Activated CD8-positive, alpha-beta memory T cell treated with anti-CD3 and anti-CD28 coated beads for 36 hours (primary cell): ENCODE results near the gene ELF2. TPM values are rescaled to one million over a fixed set of nuclear protein-coding genes. Genes with fewer than 3 reads are reported as not detected.
"Not testable (repeated sequence)": the region's sequence is repeated elsewhere in the genome, so short reads cannot be mapped to it uniquely, and the experiment has no call there.

Experiments
- CTCF ChIA-PET: fragments of 350-600 bp; sonication (Branson Sonifier 250); formaldehyde crosslinking; loops from one replicate; lab custom pipeline; 2021; ENCODE audit warnings: antibody characterized with exemption; lab: Charles Lee
- POLR2A ChIA-PET: fragments of 350-600 bp; sonication (Branson Sonifier 250); formaldehyde crosslinking; loops from one replicate; lab custom pipeline; 2021; ENCODE audit warnings: antibody characterized with exemption; lab: Charles Lee
- total RNA-seq, 2 experiments: library from RNA; stranded (reverse); gene quantifications; one replicate each; pipeline ENCODE4 v1.2.3, GENCODE V29; 2021

The ELF2 gene
- total RNA-seq, 2 experiments from 2014 or later = 22.8 to 23.9 TPM

DNA sequence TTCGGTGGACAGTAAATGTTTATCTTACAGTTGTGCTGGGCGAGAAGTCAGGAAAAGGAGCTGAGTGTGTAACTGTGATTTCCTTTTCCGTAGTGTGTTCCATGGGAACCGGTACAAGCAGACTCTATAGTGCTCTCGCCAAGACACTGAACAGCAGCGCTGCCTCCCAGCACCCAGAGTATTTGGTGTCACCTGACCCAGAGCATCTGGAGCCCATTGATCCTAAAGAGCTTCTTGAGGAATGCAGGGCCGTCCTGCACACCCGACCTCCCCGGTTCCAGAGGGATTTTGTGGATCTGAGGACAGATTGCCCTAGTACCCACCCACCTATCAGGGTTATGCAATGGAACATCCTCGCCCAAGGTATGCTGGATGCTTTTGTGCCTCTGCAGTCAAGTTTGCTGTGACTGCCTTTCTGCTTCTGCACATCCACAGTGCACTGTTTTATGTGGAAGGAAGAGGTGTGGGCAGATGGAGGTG lies 134.0 kb downstream of the ELF2 start:
- POLR2A ChIA-PET = no interaction called here
- CTCF ChIA-PET = interaction anchor here (1.5 to 5.4 kb wide), 2 partner anchors 11 to 14 kb away, joined by 4 to 28 read pairs; no protein-coding TSS in a partner anchor

DNA sequence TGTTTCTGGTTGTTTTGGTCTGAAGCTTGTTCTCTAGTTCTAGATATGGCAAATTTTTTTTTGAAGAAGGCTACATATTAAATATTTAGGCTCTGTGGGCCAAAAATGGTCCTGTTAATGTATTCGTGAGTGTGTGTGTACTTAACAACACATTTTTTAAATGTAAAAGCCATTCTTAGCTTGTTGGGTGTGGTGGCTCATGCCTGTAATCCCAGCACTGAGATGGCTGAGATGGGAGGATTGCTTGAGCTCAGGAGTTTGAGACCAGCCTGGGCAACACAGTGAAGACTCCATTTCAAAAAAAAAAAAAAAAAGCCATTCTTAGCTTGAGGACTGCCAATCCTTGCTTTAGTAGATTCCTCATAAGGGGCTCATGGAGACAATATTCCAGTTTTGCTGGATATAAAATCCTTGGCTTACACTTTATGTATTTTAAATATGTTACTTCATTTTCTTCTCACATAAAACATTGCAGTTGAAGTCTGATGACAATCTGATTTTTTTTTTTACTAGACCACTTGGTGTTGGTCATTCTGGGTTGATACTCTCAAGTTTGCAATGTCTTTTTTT lies 138.1 kb downstream of the ELF2 start:
- POLR2A ChIA-PET = interaction anchor here (0.7 kb wide), 1 partner anchor 496 kb away, joined by 4 read pairs; no protein-coding TSS in a partner anchor
- CTCF ChIA-PET = interaction anchor here (1.5 kb wide), 1 partner anchor 18 kb away, joined by 4 read pairs; no protein-coding TSS in a partner anchor

DNA sequence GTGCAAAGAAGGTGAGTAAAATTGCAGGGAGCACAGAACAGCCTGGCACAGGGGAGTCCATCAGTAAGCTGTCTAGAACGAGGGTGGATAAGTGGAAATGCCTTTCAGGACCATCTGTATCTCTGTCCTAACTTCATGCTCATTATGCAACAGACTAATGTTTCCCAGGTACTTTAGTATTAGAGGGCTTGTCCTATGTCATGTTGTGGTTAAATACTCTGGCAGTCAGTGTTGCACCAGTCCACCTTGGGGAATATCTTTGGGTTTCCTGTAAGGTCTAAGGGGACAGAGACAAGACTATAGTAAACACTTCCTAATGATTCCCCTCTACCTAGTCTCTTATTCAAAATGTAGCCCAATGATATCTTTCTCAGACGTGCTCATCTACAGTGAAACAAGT lies 140.1 kb downstream of the ELF2 start:
- CTCF ChIA-PET = no interaction called here
- POLR2A ChIA-PET = no interaction called here

DNA sequence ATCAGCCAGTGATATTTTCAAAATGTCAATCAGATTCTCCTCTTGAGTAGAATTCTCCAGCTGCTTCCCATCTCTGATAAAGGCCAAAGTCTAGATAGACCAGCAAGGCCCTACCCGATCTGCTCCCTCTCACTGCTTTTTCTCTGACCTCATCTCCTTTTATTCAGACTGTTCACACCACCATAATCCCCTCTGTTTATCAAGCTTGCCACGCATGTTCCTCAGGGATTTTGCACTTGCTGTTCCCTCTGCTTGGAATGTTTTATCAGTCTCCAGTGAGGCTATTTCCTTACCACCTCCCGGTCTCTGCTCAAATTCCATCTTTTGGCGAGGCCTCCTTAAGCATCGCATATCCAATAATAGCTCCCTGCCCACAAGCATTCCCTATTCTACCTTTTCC lies 141.4 kb downstream of the ELF2 start:
- CTCF ChIA-PET = no interaction called here
- POLR2A ChIA-PET = no interaction called here

DNA sequence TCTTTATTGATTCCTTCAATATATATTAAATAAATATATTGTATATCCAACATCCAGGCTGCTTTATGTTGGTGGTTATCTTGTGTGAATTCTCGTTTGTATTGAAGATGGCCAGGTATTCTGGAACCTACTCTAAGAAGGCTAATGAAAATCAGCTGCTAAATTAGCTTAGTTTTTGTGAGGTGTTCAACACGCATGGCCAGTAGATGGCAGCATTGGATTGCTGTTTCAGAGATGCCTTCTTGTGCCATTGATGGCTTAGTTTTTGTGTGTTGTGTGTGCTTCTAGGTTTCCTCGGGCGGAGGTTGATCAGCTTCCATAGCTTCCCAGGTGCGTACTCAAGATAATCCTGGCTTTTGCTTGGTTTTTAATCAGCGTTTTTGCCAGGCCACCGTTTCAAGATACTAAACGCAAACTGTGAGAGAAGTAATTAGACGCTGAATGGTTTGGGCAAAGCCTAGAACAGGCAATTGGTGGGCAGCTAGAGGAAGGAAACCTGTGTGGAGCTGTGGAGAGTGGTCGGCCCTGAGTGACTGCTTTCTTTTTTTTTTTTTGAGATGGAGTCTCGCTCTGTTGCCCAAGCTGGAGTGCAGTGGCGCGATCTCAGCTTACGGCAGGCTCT lies 146.3 kb downstream of the ELF2 start:
- POLR2A ChIA-PET = interaction anchor here (0.6 kb wide), 1 partner anchor 28 kb away, joined by 3 read pairs; no protein-coding TSS in a partner anchor
- CTCF ChIA-PET = interaction anchor here (0.5 to 3.8 kb wide), 24 partner anchors 10 to 327 kb away, joined by 3 to 30 read pairs (median 5); partner anchors contain the start of genes NAA15 and NOCT

DNA sequence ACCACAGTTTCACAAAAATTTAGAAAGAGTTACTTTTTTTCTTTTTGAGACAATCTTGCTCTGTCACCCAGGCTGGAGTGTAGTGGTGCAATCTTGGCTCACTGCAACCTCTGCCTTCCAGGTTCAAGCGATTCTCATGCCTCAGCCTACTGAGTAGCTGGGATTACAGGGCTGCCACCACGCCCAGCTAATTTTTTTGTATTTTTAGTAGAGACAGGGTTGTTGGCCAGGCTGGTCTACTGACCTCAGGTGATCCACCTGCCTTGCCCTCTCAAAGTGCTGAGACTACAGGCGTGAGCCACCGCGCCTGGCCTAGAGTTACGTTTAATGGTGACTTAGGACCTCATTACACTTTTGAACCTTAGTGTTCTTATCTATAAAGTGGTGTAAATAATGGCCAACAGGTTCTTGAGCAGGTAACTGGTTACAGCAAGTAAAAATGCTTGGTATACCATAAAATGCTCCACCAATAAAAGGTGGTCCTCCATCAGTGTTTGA lies 147.1 kb downstream of the ELF2 start:
- ChIA-PET CTCF (interaction anchor here (0.5 to 3.8 kb wide), 26 partner anchors 9 to 328 kb away, joined by 3 to 30 read pairs (median 4); partner anchors contain the start of genes NAA15 and NOCT), POLR2A (interaction anchor here (0.6 kb wide), 1 partner anchor 29 kb away, joined by 3 read pairs; no protein-coding TSS in a partner anchor)

DNA sequence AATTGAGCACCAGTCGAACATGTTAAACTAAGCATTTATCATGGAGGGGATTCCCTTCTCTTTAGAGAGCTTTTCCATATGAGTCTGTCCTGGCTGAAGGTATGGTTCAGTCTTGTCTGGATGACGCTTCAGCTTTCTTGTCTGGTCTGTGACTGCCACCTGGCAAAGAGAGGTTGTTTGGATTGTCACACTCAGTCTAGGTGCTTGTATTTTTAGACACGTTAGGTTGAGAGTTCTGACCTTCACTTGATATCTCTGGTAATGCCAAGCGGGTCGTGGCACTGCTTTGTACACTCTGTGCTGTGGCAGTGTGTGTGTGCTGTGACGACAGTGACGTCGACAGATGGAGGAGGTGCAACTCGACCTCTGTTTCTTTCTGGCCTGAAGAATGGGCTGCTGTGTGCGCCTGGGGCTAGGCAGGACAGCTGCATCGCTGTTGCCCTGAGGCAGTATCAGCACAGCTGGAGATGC lies 148.8 kb downstream of the ELF2 start:
- POLR2A ChIA-PET = no interaction called here

DNA sequence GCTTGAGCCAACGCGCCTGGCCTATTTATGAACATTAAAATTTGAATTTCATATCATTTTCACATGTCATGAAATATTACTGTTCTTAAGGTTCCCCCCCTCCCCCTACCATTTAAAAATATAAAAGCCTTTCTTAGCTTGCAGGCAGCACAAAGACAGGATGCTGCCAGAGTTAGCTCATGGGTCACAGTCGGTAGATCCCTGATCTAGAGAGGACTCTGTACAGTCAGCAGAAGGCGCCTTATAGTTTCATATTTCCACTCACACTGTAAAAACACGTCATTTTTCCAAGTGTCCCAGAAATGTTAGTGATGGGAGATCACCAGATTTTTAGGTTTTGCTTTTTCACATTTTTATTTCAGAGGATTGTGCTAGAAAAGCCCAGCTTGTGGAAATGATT lies 149.2 kb downstream of the ELF2 start:
- ChIA-PET CTCF (no interaction called here), POLR2A (no interaction called here)

More for the DNA sequence above, 148.8 kb downstream of the ELF2 start:
- CTCF ChIA-PET = no interaction called here

DNA sequence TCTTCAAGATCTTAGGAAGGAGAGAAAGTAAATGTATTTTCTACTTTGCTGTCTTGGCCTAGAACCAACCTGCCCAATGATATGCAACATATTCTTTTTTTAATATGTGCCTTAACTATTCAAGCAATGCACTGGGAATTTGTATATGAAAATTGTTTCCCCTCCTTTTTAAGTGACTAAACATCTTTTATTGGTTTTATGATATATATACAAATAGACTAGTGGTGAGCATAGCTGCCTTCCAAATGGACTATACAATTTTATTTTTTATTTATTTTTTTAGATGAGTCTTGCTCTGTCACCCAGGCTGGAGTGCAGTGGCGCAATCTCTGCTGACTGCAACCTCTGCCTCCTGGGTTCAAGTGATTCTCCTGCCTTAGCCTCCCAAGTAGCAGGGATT lies 151.2 kb downstream of the ELF2 start:
- POLR2A ChIA-PET = no interaction called here
- CTCF ChIA-PET = no interaction called here

DNA sequence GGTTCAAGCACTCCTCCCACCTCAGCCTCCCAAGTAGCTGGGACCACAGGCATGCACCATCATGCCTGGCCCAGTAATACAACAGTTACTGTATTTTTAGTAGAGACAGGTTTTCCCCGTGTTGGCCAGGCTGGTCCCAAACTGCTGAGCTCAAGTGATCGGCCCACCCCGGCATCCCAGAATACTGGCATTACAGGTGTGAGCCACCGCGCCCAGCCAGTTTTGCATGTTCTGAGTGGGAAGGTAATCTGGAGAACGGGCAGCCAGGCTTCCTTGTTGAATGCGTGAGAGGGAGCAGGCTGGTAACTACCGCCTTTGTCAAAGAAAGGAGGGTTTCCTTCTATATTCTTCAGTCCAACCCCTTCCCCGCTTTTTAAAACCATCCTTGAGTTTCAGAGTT lies 152.3 kb downstream of the ELF2 start:
- ChIA-PET POLR2A (no interaction called here), CTCF (no interaction called here)

DNA sequence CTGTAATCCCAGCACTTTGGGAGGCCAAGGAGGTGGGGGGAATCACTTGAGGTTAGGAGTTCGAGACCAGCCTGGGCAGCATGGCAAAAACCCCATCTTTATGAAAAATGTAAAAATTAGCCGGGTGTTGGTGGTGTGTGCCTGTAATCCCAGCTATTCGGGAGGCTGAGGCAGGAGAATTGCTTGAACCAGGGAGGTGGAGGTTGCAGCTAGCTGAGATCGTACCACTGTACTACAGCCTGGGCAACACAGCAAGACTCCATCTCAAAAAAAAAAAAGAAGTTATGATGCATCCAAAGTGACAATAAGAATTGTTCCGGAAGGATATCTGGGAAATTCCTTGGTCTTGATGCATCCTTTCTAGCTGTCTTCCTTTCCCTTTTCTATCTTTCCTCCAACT lies 154.2 kb downstream of the ELF2 start:
- ChIA-PET POLR2A (no interaction called here), CTCF (no interaction called here)

DNA sequence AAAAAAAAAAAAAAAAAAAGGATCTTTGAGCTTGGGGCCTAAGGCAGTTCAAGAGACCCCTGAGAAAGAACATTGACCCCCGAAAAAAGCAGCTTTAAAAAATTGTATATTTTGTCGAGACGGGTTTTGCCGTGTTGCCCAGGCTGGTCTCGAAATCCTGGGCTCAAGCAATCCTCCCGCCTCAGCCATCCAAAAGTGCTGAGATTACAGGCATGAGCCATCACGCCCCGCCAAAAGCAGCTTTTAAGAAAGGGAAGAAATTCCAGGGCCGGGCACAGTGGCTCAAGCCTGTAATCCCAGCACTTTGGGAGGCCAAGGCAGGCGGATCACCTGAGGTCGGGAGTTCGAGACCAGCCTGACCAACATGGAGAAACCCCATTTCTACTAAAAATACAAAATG lies 155.9 kb downstream of the ELF2 start:
- POLR2A ChIA-PET = not testable (repeated sequence)
- CTCF ChIA-PET = interaction anchor here (0.6 to 1.3 kb wide), 3 partner anchors 10 to 26 kb away, joined by 3 to 5 read pairs (median 4); no protein-coding TSS in a partner anchor

DNA sequence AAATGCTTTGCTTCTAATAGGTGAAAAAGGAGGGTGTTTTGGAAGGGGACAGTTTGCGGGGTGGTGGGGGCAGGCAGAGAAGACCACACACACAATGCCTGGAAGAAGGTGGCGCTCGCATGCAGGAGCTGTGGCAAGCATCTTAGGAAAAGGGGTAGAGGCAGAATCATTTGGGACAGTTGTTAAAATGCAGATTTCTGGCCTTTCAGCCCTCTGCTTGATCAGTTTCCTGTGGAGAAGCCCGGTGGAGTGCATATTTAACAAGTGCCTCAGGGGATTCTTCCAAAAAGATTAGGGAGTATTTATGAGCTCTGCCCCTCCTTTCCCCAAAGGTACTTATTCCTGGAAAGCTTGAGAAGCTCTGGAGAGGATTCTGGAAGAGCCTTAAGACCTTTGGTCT lies 156.6 kb downstream of the ELF2 start:
- ChIA-PET POLR2A (interaction anchor here (1.4 kb wide), 1 partner anchor 157 kb away, joined by 5 read pairs; the partner anchor contains the start of gene ELF2), CTCF (interaction anchor here (0.6 to 1.3 kb wide), 4 partner anchors 10 to 62 kb away, joined by 4 to 5 read pairs (median 4); no protein-coding TSS in a partner anchor)

DNA sequence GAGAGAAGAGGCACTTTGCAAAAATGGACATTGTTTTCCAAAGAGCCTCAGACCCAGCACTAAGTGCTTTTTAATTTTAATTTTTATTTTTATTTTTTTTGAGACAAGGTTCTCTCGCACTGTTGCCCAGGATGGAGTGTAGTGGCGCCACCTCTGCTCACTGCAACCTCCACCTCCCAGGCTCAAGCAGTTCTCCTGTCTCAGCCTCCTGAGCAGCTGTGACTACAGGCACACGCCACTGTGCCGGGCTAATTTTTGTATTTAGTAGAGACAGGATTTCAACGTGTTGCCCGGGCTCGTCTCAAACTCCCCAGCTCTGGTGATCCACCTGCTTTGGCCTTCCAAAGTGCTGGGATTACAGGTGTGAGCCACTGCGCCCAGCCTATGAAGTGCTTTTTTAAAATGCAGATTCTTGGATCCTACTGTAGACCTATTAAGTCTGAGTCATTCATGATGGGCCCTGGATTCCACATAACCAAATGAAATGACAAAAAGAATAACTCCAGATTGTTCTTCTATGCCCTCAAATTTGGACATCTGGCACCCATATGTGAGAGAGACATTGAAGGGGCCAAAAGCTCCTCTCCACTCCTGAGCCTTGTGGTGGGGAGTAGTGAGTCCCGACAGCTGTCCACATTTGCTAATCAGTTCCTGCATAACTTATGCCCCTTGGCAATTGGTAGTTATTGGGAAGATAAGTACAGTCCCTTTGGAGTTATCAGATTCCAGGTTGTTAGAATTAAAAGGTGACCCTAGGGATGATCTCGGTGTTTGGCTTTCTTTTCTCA lies 157.9 kb downstream of the ELF2 start:
- POLR2A ChIA-PET = interaction anchor here (1.4 kb wide), 1 partner anchor 158 kb away, joined by 5 read pairs; the partner anchor contains the start of gene ELF2
- CTCF ChIA-PET = interaction anchor here (1.1 to 5.3 kb wide), 2 partner anchors 11 to 12 kb away, joined by 5 to 30 read pairs; no protein-coding TSS in a partner anchor

DNA sequence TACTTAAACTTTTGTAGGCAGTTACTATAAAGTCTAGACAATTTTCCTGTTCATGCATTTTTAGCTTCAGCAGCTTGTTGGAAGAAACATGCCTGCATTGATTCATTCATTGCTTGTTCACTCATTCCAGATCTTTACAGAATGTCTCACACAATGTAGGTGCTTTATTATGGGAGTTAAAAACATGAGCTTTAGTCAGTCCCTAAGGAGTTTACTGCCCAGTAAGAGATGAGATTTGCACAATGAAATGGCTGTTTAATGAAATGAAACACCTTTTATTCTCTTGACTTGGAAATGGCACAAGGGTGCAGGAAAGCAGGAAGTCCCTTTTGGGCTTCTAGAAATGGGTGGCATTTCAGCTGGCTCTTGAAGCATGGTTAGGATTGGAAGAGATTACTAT lies 158.5 kb downstream of the ELF2 start:
- POLR2A ChIA-PET = no interaction called here

DNA sequence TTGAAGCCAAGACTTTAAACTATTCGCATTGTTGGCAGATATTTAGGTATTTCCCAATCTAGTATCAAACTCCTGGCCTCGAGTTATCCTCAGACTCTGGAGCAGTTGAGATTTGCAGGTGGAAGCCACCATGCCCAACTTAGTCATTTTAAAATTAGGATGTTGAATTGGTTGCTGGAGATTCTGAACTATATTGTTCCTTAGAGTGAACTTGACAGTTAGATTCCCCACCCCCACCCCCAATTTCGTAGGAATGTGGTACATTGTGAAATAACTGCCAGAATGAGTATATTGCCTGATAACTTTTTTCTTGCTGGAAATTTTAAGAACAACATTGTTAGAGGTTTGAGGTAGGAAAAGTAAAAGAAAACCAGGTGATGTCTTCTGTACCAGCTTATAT lies 159.2 kb downstream of the ELF2 start:
- ChIA-PET POLR2A (no interaction called here), CTCF (interaction anchor here (0.5 to 5.3 kb wide), 2 partner anchors 11 to 13 kb away, joined by 3 to 30 read pairs; no protein-coding TSS in a partner anchor)

More for the DNA sequence above, 158.5 kb downstream of the ELF2 start:
- CTCF ChIA-PET = interaction anchor here (0.5 to 5.3 kb wide), 2 partner anchors 11 to 13 kb away, joined by 3 to 30 read pairs; no protein-coding TSS in a partner anchor

DNA sequence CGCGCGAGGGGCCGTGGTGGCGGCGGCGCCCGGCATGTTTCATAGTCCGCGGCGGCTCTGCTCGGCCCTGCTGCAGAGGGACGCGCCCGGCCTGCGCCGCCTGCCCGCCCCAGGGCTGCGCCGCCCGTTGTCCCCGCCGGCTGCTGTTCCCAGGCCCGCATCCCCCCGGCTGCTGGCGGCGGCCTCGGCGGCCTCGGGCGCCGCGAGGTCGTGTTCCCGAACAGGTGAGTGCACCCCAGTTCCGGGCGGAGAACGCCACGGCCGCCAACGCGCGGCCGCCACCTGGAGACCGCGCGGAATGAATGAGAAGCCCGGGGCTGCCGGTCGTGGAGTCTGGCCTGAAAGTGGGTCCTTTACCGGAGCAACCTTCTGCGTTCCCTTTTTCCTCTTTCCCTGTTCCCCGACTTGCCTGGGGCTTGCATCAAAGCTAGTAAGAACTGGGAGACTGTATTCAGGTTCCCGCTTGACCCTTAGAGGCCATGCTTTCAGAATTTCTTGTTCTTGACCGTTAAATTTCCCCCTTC lies 161.0 kb downstream of the ELF2 start:
- POLR2A ChIA-PET = interaction anchor here (0.6 to 3.0 kb wide), 6 partner anchors 65 to 437 kb away, joined by 3 to 9 read pairs (median 6); partner anchors contain the start of gene ELF2
- CTCF ChIA-PET = interaction anchor here (0.9 to 5.3 kb wide), 3 partner anchors 15 to 285 kb away, joined by 3 to 30 read pairs (median 4); partner anchors contain the start of gene NAA15
